ENCODE data around the gene MTIF2.
A peak's percentile ranks its signal among the peaks of the same experiment; 100 is the strongest.
"Not testable (repeated sequence)": the region's sequence is repeated elsewhere in the genome, so short reads cannot be mapped to it uniquely, and the experiment has no call there.

Gene MTIF2

DNA sequence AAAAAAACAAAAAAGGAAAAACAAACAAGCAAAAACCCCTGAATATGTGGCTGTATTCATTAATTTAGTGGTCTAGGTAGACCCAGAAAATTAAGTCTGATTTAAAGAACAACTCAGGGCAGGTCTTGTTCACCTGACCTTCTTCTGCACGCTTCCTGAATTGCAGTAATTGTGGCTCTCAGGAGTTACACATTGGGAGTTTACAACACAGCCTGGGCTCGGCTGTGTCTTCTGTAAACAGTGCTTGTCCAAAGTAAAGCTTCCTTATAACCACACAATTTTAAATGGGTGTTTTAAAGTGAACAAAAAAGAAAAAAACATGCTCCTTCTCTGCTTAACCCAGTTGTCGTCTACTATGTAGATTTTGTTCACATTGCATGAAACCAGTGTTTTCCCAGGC is 8.3 kb upstream of the MTIF2 start:
- no peaks in the 10 kb centered on the region for H3K79me2 ChIP-seq (ENCODE audit: control insufficient read depth, insufficient read depth, low read length, poor library complexity)
- H2AFZ ChIP-seq (ENCODE audit: insufficient read depth, low read length, poor library complexity), result no peak overlapping the region
- H3K4me3 ChIP-seq (ENCODE audit: low read depth, low read length), result no peak overlapping the region
- H2BK5ac ChIP-seq (ENCODE audit: low read depth, low read length, poor library complexity), result no peak overlapping the region
- no peak for DNase-seq
- no peak overlapping the region for H3K4ac ChIP-seq (ENCODE audit: low read depth, low read length)
- H3K79me1 ChIP-seq (ENCODE audit: low read length), result peaks cover 8% of the 10 kb centered on the region
- H2BK120ac ChIP-seq (ENCODE audit: insufficient read depth, low read length, poor library complexity), result no peak overlapping the region
- no peaks in the 10 kb centered on the region for H3K36me3 ChIP-seq (ENCODE audit: control insufficient read depth in 1 of 2, insufficient read depth in 2 of 2, low read length in 2 of 2)
- H3K27ac ChIP-seq (ENCODE audit: low read depth, low read length), result no peak overlapping the region
- H3K9ac ChIP-seq (ENCODE audit: low read length), result no peak overlapping the region
- H4K8ac ChIP-seq (ENCODE audit: low read depth, low read length), result no peak overlapping the region
- H2BK12ac ChIP-seq (ENCODE audit: low read length), result no peak overlapping the region
- H3K4me1 ChIP-seq (ENCODE audit: control insufficient read depth in 1 of 2, insufficient read depth in 2 of 2, low read length in 2 of 2), result peaks cover 0 to 4% of the 10 kb centered on the region in 2 experiments
- H3K18ac ChIP-seq (ENCODE audit: low read length), result no peak overlapping the region
- H4K91ac ChIP-seq (ENCODE audit: low read depth, low read length), result no peak overlapping the region
- WGBS (ENCODE audit: extremely low coverage, insufficient coverage, insufficient read length), result no CpG with 5 or more reads among the region's 3 CpGs
- no peak overlapping the region for H3K4me2 ChIP-seq (ENCODE audit: low read length)
- no peaks in the 10 kb centered on the region for H3K27me3 ChIP-seq (ENCODE audit: insufficient read depth, low read length)
- H4K12ac ChIP-seq (ENCODE audit: low read depth, low read length), result no peak overlapping the region
- H2AK5ac ChIP-seq (ENCODE audit: low read length), result no peak overlapping the region
- no peak overlapping the region for H3K23ac ChIP-seq (ENCODE audit: low read length)
- H3K9me3 ChIP-seq (ENCODE audit: insufficient read depth, low read depth, low read length), result no peaks in the 10 kb centered on the region
- no peak overlapping the region for H3K14ac ChIP-seq (ENCODE audit: low read length)

DNA sequence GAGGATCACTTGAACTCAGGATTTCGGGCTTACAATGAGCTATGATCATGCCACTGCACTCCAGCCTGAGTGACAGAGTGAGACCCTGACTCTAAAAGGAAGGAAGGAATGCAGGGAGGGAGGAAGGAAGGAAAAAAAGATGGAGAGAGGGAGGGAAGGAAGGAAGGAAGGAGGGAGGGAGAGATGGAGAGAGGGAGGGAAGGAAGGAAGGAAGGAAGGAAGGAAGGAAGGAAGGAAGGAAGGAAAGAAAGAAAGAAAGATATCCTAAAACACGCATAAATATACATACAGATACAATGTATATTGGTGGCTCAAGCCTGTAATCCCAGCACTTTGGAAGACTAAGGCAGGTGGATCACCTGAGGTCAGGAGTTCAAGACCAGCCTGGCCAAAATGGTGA is 5.3 kb upstream of the MTIF2 start:
- H3K18ac ChIP-seq (ENCODE audit: low read length); H3K14ac ChIP-seq (ENCODE audit: low read length); H2AFZ ChIP-seq (ENCODE audit: insufficient read depth, low read length, poor library complexity); H3K36me3 ChIP-seq (ENCODE audit: control insufficient read depth in 1 of 2, insufficient read depth in 2 of 2, low read length in 2 of 2); H2BK12ac ChIP-seq (ENCODE audit: low read length); H3K79me1 ChIP-seq (ENCODE audit: low read length); H2BK5ac ChIP-seq (ENCODE audit: low read depth, low read length, poor library complexity); H3K79me2 ChIP-seq (ENCODE audit: control insufficient read depth, insufficient read depth, low read length, poor library complexity); H3K27ac ChIP-seq (ENCODE audit: low read depth, low read length); H3K9ac ChIP-seq (ENCODE audit: low read length); H4K12ac ChIP-seq (ENCODE audit: low read depth, low read length); H3K4me2 ChIP-seq (ENCODE audit: low read length); H3K9me3 ChIP-seq (ENCODE audit: insufficient read depth, low read depth, low read length); H3K4ac ChIP-seq (ENCODE audit: low read depth, low read length); H3K27me3 ChIP-seq (ENCODE audit: insufficient read depth, low read length); H3K4me3 ChIP-seq (ENCODE audit: low read depth, low read length); H3K23ac ChIP-seq (ENCODE audit: low read length); DNase-seq; H2AK5ac ChIP-seq (ENCODE audit: low read length); H3K4me1 ChIP-seq (ENCODE audit: control insufficient read depth in 1 of 2, insufficient read depth in 2 of 2, low read length in 2 of 2); H4K8ac ChIP-seq (ENCODE audit: low read depth, low read length); H4K91ac ChIP-seq (ENCODE audit: low read depth, low read length); H2BK120ac ChIP-seq (ENCODE audit: insufficient read depth, low read length, poor library complexity): not testable (repeated sequence)
- WGBS (ENCODE audit: extremely low coverage, insufficient coverage, insufficient read length), result no CpG with 5 or more reads among the region's 2 CpGs

DNA sequence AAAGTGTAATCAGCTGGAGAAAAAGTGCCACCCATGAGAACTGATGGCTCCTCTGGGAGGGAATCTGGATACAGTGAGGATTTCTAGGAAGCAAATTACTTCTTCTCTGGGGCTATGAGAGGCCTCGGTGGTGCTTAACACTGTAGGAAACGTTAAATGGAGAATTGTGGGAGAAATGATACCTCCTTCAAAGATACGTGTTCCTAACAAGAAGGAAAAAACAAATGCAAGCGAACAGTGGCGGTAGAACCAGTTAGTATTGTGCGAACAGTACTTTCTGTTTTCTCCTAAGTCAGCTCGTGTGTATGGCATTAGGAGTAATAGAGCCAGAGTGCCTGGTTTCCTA is 587 bp upstream of the MTIF2 start:
- Histone ChIP-seq H2BK12ac (ENCODE audit: low read length) (no peak overlapping the region), H2BK120ac (ENCODE audit: insufficient read depth, low read length, poor library complexity) (no peak overlapping the region), H4K8ac (ENCODE audit: low read depth, low read length) (peak overlapping the region; percentile 74), H3K27ac (ENCODE audit: low read depth, low read length) (no peak overlapping the region), H3K9me3 (ENCODE audit: insufficient read depth, low read depth, low read length) (no peaks in the 10 kb centered on the region), H3K23ac (ENCODE audit: low read length) (no peak overlapping the region), H3K79me1 (ENCODE audit: low read length) (peaks cover 3% of the 10 kb centered on the region), H3K14ac (ENCODE audit: low read length) (no peak overlapping the region), H3K79me2 (ENCODE audit: control insufficient read depth, insufficient read depth, low read length, poor library complexity) (peaks cover 2% of the 10 kb centered on the region), H3K36me3 (ENCODE audit: control insufficient read depth in 1 of 2, insufficient read depth in 2 of 2, low read length in 2 of 2) (peaks cover 2 to 5% of the 10 kb centered on the region in 2 experiments), H2AFZ (ENCODE audit: insufficient read depth, low read length, poor library complexity) (no peak overlapping the region), H3K4ac (ENCODE audit: low read depth, low read length) (no peak overlapping the region), H3K18ac (ENCODE audit: low read length) (no peak overlapping the region), H4K12ac (ENCODE audit: low read depth, low read length) (peak overlapping the region; percentile 36), H2AK5ac (ENCODE audit: low read length) (no peak overlapping the region), H4K91ac (ENCODE audit: low read depth, low read length) (peak overlapping the region; percentile 51), H3K27me3 (ENCODE audit: insufficient read depth, low read length) (no peaks in the 10 kb centered on the region), H2BK5ac (ENCODE audit: low read depth, low read length, poor library complexity) (no peak overlapping the region), H3K4me2 (ENCODE audit: low read length) (peak overlapping the region; percentile 58), H3K9ac (ENCODE audit: low read length) (no peak overlapping the region), H3K4me1 (ENCODE audit: control insufficient read depth in 1 of 2, insufficient read depth in 2 of 2, low read length in 2 of 2) (peaks cover 0 to 2% of the 10 kb centered on the region in 2 experiments), H3K4me3 (ENCODE audit: low read depth, low read length) (no peak overlapping the region)
- no CpG with 5 or more reads among the region's 7 CpGs for WGBS (ENCODE audit: extremely low coverage, insufficient coverage, insufficient read length)
- peak in 1 of 2 donors; percentile 6 for DNase-seq

DNA sequence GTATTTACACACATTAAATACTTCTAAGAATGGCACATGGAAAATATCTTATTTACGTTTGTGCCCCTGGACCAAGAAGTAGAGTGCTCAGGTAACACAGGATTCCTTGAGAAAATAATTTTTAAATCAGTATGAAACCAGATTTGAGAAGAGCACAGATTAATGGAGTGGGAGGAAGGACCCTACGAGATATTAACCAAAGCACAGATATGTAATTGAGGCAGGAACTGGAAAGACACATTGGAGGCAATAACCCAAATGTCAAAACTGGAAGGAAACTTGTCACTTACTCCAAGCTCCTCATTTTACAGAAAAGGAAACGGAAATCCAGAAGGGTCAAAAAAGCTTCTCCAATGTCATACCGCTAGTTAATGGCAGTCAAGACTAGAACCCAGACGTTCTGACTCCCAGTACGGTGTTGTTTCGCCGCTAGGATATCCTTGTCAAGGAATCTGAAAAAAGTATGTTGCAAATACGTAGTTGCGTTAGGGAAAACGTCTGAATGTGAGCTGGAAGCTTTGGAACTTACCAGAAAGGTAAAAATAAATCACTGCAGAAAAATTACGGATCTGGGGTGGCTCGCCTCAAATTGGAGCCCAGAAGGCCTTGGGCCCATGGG is 634 bp downstream of the MTIF2 start:
- Histone ChIP-seq H3K9ac (ENCODE audit: low read length) (peak overlapping the region; percentile 73), H4K12ac (ENCODE audit: low read depth, low read length) (peak overlapping the region; percentile 86), H2BK120ac (ENCODE audit: insufficient read depth, low read length, poor library complexity) (peak overlapping the region; percentile 44), H3K79me1 (ENCODE audit: low read length) (peaks cover 3% of the 10 kb centered on the region), H3K27ac (ENCODE audit: low read depth, low read length) (peak overlapping the region; percentile 58), H4K91ac (ENCODE audit: low read depth, low read length) (peak overlapping the region; percentile 68), H3K14ac (ENCODE audit: low read length) (peak overlapping the region; percentile 80), H3K23ac (ENCODE audit: low read length) (no peak overlapping the region), H3K36me3 (ENCODE audit: control insufficient read depth in 1 of 2, insufficient read depth in 2 of 2, low read length in 2 of 2) (peaks cover 7 to 8% of the 10 kb centered on the region in 2 experiments), H2BK5ac (ENCODE audit: low read depth, low read length, poor library complexity) (peak overlapping the region; percentile 29), H2AK5ac (ENCODE audit: low read length) (peak overlapping the region; percentile 20), H3K4me1 (ENCODE audit: control insufficient read depth in 1 of 2, insufficient read depth in 2 of 2, low read length in 2 of 2) (peaks cover 0 to 2% of the 10 kb centered on the region in 2 experiments), H3K18ac (ENCODE audit: low read length) (peak overlapping the region; percentile 37), H2BK12ac (ENCODE audit: low read length) (no peak overlapping the region), H4K8ac (ENCODE audit: low read depth, low read length) (peak overlapping the region; percentile 96), H3K79me2 (ENCODE audit: control insufficient read depth, insufficient read depth, low read length, poor library complexity) (peaks cover 2% of the 10 kb centered on the region), H3K4me2 (ENCODE audit: low read length) (peak overlapping the region; percentile 94), H3K4me3 (ENCODE audit: low read depth, low read length) (peak overlapping the region; percentile 80), H2AFZ (ENCODE audit: insufficient read depth, low read length, poor library complexity) (peak overlapping the region; percentile 51), H3K4ac (ENCODE audit: low read depth, low read length) (peak overlapping the region; percentile 7), H3K9me3 (ENCODE audit: insufficient read depth, low read depth, low read length) (no peaks in the 10 kb centered on the region), H3K27me3 (ENCODE audit: insufficient read depth, low read length) (no peaks in the 10 kb centered on the region)
- no CpG with 5 or more reads among the region's 13 CpGs for whole genome bisulfite sequencing (ENCODE audit: extremely low coverage, insufficient coverage, insufficient read length)
- DNase-seq, result no peak

Data from trophoblast cell (in vitro differentiated cells and primary cell).